K562 (cell line): ENCODE results near the gene PCDHGA12. TPM values are rescaled to one million over a fixed set of nuclear protein-coding genes. Genes with fewer than 3 reads are reported as not detected.

Source experiments
- MNT ChIP-seq, 2 experiments: fragments of 450-650 bp; conservative IDR thresholded peaks; 2 replicates each; pipeline ENCODE4 v1.6.1; 2017; ENCODE audit warnings: mild to moderate bottlenecking in 2 of 2, moderate library complexity in 2 of 2
- OTX1 ChIP-seq: fragments of 450-650 bp; formaldehyde crosslinking; IDR thresholded peaks from 2 replicates; pipeline ENCODE4 v1.4.0; 2022; ENCODE audit warnings: mild to moderate bottlenecking
- ZNF395 ChIP-seq: fragments of 200-800 bp; sonication (Bioruptor generic); IDR thresholded peaks from 2 replicates; pipeline ENCODE4 v1.6.1; 2017; ENCODE audit warnings: missing genetic modification characterization, missing compliant biosample characterization
- polyA plus RNA-seq, 8 experiments: library from polyadenylated mRNA; depleted of rRNA in 4 of 8; stranded (reverse) in 5 of 8; unstranded in 3 of 8; fragments of >200 nt; fragmentation: Nextera tagmentation in 2 of 8; fragmentation: Illumina TruSeq in 1 of 8; extraction: Ambion mirVana in 2 of 8; extraction: Trizol in 1 of 8; gene quantifications; 2 replicates each; pipeline versions ENCODE4 v1.2.1 to v1.2.3, GENCODE V29; 2011 to 2014; ENCODE audit warnings: inconsistent platforms in 1 of 8, missing spikeins in 1 of 8
- total RNA-seq, 7 experiments: library from RNA; depleted of rRNA in 6 of 7; stranded (reverse); fragments of >200 nt in 6 of 7; fragmentation: Illumina TruSeq in 2 of 7; extraction: Trizol in 2 of 7; gene quantifications; 2 replicates each; pipeline versions ENCODE4 v1.2.1 to v1.2.3, GENCODE V29; 2011 to 2021; ENCODE audit warnings: low replicate concordance in 1 of 7

PCDHGA12 gene
- total and polyA plus RNA-seq, 9 of the 15 experiments (the other 6 are each of a cell fraction or from before 2014, with no cell fraction given) = 0.03 TPM; not detected in 8

GRCh38 chr5:141389153-141390042, 40.9 kb upstream of the PCDHGA12 start (continued):
- TF ChIP-seq ZNF395 (no peak), OTX1 (CRISPR knock-in tag) (no peak), MNT (conservative IDR thresholded peaks at IDR 0.05) (no peak)
- TF ChIP-seq, all 486 proteins: peak for 0
